ENCODE results near the gene EFL1. TPM values are rescaled to one million over a fixed set of nuclear protein-coding genes. Genes with fewer than 3 reads are reported as not detected.

The EFL1 gene
- total and polyA plus RNA-seq, 2 of the 4 experiments (the other 2 are of a cell fraction): 10.1 to 24.6 TPM

- TF ChIP-seq ELK1 (IDR thresholded peaks at IDR 0.05; ENCODE audit: borderline replicate concordance, low read depth, low read length): no peak
- TF ChIP-seq MAFK (IDR thresholded peaks at IDR 0.05; ENCODE audit: low read depth, low read length): no peak
These were observed 137.9 kb downstream of the EFL1 start (continued) for GRCh38 chr15:82124331-82125263.
